DMS 273 (cell line): Measurements from ENCODE around the gene OIT3.
"Not testable (repeated sequence)": the region's sequence is repeated elsewhere in the genome, so short reads cannot be mapped to it uniquely, and the experiment has no call there.

Experiments
- DNase-seq: peaks from one replicate; lab custom pipeline; 2025; ENCODE audit not compliant: unreplicated experiment; lab: John Stamatoyannopoulos, UW

Gene OIT3

GRCh38 chr10:72899545-72899944, 6.0 kb downstream of the OIT3 start:
- no peak for DNase-seq

GRCh38 chr10:72903941-72904446, 10.5 kb downstream of the OIT3 start:
- not testable (repeated sequence) for DNase-seq

GRCh38 chr10:72904806-72905205, 11.3 kb downstream of the OIT3 start:
- no peak for DNase-seq

GRCh38 chr10:72906446-72906845, 12.9 kb downstream of the OIT3 start:
- no peak for DNase-seq

GRCh38 chr10:72910705-72911104, 17.2 kb downstream of the OIT3 start:
- DNase-seq = no peak

- no peak for DNase-seq
These were observed 18.2 kb downstream of the OIT3 start for GRCh38 chr10:72911758-72912157.

- DNase-seq = no peak
These were observed 19.2 kb downstream of the OIT3 start for GRCh38 chr10:72912736-72913135.

- no peak for DNase-seq
These were observed 19.7 kb downstream of the OIT3 start for GRCh38 chr10:72913287-72913686.

GRCh38 chr10:72917201-72917600, 23.7 kb downstream of the OIT3 start:
- DNase-seq = not testable (repeated sequence)

- not testable (repeated sequence) for DNase-seq
These were observed 24.3 kb downstream of the OIT3 start for GRCh38 chr10:72917803-72918332.

GRCh38 chr10:72918352-72918751, 24.8 kb downstream of the OIT3 start:
- no peak for DNase-seq

GRCh38 chr10:72921147-72921683, 27.7 kb downstream of the OIT3 start:
- not testable (repeated sequence) for DNase-seq

- DNase-seq = no peak
These were observed 30.8 kb downstream of the OIT3 start for GRCh38 chr10:72924351-72924750.

GRCh38 chr10:72925951-72926465, 32.5 kb downstream of the OIT3 start:
- DNase-seq = no peak

- DNase-seq = no peak
These were observed 33.9 kb downstream of the OIT3 start for GRCh38 chr10:72927485-72927884.

GRCh38 chr10:72928798-72929197, 35.3 kb downstream of the OIT3 start:
- no peak for DNase-seq

GRCh38 chr10:72930276-72930675, 36.7 kb downstream of the OIT3 start:
- no peak for DNase-seq

- no peak for DNase-seq
These were observed 38.9 kb downstream of the OIT3 start for GRCh38 chr10:72932259-72933015.

GRCh38 chr10:72935361-72935760, 41.8 kb downstream of the OIT3 start:
- DNase-seq = no peak

GRCh38 chr10:72943498-72944234, 50.1 kb downstream of the OIT3 start:
- DNase-seq = no peak

- DNase-seq = no peak
These were observed 53.4 kb downstream of the OIT3 start for GRCh38 chr10:72946963-72947362.
